SK-N-MC (cell line): ENCODE data around the gene S100G.

Source experiments
- EZH2 ChIP-seq: fragments of 200-600 bp; sonication (generic); IDR thresholded peaks from one replicate; pipeline ENCODE4 v1.6.1; 2017; ENCODE audit warnings: antibody characterized with exemption
- FOXP2 ChIP-seq: optimal IDR thresholded peaks from 2 replicates; pipeline ENCODE3; 2011; ENCODE audit warnings: mild to moderate bottlenecking, moderate library complexity; ENCODE audit not compliant: insufficient read depth; ENCODE audit errors: extremely low read length, control extremely low read depth
- POLR2AphosphoS5 ChIP-seq: IDR thresholded peaks from 2 replicates; pipeline ENCODE4 v1.6.1; 2012; ENCODE audit warnings: mild to moderate bottlenecking, low read depth, low read length, borderline replicate concordance

DNA sequence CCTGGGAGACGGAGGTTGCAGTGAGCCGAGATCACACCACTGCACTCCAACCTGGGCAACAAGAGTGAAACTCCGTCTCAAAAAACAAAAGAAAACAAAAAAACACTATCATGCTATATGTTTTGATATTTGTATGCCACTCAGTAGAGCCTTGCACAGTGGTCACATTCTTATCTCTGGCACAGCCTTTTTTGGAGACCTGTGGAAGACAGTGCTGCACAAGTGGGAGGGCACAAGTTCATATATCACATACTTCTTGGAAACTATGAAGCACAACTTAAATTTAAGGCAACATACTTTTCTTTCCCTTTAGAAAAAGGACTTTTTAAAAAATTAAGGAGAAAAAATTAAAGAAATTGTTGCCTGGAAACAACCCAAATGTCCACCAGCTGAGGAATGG, 14.4 kb upstream of the S100G start:
- TF ChIP-seq POLR2AphosphoS5, result no peak
- no peak for TF ChIP-seq EZH2
- TF ChIP-seq FOXP2, result no peak
